ENCODE data around the gene KRT73.

Gene KRT73

DNA sequence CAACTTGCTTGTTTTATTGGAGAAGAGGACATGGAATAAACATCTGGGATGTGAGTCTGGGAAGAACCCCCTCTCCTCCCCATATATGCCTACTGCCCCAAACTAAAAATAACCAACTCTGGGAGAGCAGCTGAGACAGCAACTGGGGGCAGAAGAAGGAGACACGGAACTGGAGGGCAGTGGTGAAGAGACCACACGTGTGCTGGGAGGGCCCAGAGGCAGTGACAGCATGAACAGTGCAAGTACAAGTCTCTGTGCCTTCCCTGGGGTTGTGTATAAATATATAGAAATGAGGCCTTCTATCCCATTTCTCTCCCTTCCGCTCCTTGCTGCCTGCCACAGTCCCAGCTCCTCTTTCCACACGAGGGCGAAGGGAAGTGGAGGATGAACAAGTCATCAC is 4.0 kb upstream of the KRT73 start:
- TF ChIP-seq, protein P1, sequence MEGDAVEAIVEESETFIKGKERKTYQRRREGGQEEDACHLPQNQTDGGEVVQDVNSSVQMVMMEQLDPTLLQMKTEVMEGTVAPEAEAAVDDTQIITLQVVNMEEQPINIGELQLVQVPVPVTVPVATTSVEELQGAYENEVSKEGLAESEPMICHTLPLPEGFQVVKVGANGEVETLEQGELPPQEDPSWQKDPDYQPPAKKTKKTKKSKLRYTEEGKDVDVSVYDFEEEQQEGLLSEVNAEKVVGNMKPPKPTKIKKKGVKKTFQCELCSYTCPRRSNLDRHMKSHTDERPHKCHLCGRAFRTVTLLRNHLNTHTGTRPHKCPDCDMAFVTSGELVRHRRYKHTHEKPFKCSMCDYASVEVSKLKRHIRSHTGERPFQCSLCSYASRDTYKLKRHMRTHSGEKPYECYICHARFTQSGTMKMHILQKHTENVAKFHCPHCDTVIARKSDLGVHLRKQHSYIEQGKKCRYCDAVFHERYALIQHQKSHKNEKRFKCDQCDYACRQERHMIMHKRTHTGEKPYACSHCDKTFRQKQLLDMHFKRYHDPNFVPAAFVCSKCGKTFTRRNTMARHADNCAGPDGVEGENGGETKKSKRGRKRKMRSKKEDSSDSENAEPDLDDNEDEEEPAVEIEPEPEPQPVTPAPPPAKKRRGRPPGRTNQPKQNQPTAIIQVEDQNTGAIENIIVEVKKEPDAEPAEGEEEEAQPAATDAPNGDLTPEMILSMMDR (IDR thresholded peaks at IDR 0.05; ENCODE audit: extremely low read depth, missing control alignments) = no peak
- no peak for DNase-seq (ENCODE audit: low spot score)

DNA sequence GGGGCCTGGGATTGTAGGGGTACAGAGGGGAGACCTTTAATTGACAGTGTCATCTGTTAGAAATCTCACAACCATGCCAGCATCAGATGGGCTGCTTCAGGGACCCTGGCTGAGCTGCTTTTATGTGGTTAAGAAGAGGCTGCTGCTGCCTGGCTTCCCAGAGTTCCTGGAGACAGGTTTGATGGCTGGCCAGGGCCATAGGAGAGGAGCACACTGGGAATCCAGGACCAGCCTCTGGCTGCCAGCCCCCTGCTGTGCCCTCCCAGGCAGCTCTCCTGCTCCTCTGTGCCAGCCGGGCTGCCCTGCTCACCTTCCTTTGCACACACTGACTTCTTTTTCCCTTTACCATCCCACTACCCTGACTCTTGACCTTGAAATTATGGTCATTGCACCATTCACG is 507 bp upstream of the KRT73 start:
- TF ChIP-seq, protein P1 (IDR thresholded peaks at IDR 0.05; ENCODE audit: extremely low read depth, missing control alignments) = no peak
- no peak for DNase-seq (ENCODE audit: low spot score)

DNA sequence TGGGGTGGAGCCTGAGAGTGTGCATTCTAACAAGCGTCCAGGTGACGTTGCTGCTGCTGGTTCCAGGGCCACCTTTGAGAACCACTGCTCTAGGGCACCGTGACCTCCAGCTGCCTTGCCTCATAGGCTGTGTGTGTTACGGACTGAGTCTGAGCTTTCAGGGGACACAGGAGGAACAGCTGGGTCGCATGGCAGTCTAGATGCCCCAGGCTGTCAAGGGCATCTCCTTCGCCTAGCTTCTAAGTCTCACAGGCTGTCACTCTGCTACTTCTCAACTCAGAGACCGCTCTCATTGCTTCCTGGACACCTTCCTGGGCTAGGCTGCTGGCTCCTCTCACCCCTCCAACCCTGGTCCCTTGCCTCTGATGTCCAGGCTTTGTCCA is 965 bp downstream of the KRT73 start:
- no peak for DNase-seq (ENCODE audit: low spot score)
- TF ChIP-seq, protein P1 (IDR thresholded peaks at IDR 0.05; ENCODE audit: extremely low read depth, missing control alignments) = no peak

DNA sequence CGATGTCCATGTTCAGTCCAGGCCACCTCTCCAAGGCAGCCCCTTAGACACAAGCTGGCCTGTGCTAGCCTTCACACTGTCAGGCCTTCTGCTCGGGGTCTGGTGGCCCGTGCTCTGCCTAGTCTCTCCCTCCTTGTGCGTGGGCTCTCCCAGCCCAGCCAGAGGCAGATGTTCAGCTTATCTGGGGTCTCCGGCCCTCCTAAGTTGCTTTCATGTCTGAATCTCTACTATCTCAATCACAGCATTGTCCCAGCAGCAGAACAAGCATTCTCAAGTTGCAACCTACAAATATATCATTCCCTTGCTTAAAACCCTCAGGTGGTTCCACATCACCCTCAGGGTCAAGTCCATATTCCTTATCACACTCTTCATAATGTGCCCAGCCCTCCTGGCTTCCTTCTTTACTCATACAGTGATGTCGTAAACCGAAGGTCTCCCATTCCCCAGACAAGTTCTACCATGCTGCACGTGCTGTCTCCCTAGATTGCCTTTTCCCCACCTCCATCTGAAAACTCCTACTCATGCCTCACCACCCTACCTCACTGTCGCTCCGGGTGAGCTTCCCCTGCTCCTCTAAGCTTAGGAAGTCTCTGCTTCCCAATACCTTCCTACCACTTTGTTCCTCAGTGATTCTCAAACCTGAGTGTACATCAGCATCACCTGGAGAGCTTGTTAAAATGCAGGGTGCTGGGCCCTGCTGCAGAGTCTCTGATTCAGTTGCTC is 1.5 kb downstream of the KRT73 start:
- TF ChIP-seq, protein P1 (IDR thresholded peaks at IDR 0.05; ENCODE audit: extremely low read depth, missing control alignments) = no peak
- DNase-seq (ENCODE audit: low spot score) = no peak

DNA sequence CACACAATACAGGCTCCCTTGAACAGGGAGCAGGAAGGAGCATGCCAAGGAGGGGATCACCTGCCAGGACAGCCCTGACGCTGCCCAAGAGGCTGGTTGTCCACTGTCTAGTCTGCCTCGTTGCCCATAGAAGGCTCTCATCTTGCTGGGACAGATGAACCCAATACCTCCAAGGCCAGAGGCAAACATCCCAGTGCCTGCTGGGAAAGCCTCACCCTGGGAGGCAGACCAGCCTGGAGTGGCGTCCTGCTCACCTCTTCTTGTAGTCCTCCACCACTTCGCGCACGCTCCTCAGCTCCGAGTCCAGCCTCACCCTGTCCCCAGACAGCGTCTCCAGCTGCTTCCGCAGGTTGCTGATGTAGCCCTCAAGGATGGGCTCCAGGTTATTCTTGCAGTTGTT is 2.4 kb downstream of the KRT73 start:
- DNase-seq (ENCODE audit: low spot score) = no peak
- TF ChIP-seq, protein P1 (IDR thresholded peaks at IDR 0.05; ENCODE audit: extremely low read depth, missing control alignments) = no peak

DNA sequence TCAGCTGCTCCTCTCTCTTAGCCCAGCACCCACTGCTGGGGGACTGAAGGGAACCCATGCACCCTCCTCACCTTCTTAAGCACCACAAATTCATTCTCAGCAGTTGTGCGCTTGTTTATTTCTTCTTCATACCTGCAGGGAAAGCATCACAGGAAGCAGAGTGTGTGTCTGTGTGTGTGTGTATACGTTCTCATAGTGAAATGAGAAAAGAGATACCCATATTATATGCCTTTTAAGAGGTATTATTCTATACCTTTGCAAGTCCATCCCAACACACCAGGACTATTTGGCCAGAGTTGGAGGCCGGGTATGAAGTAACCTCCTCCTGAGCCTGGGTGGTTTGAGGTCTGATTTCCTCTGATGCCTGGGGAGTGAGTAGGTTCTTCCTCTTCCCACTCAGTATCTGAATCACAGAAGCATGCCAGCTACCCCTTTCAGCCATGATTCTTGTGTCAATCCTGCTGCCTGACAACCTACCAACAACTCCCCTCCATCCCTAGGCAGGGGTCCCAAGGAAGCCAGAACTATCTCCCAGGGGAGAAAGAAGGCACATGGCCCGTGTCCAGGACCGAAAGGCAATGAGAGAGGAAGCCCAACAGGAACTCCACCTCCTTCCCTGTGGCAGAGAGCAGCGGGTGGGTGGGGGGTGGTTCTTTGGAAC is 3.0 kb downstream of the KRT73 start:
- DNase-seq (ENCODE audit: low spot score) = no peak
- TF ChIP-seq, protein P1 (IDR thresholded peaks at IDR 0.05; ENCODE audit: extremely low read depth, missing control alignments) = no peak

DNA sequence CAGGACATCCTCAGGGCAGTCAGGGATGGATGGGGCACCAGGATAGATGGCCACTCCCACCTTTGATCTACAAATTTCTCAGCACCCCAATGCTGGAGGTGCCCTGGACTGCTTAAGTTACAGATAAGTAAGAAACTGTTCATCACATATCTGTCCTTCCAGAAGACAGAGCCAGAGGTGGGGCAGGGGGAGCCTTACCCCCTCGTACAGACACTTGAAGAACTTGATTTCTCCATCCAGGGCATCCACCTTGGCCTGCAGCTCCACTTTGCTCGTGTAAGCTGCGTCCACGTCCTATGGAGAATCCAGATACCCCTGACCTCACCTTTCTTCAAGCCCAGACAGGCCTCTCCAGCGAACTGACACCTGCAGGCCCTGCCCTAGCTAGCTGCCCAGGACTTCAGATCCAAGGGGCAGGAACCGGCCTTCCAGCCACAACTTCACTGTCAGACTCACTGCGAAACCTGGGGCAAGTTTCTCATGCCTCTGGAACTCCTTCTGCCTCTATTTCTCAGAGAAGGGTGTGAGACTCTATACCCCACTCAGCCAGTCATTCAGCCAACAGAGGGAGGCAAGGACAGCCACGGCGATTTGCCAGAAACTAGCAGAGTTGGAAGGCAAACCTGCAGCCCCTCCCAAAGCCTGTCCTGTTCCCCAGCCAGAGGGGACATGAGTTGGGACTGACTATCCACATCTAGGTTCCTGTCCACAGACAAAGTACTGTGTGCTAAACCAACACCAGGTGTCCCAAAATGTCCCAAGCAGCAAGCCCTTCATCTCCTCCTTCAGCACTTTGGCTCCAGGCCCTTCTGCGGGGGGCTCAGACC is 3.8 kb downstream of the KRT73 start:
- TF ChIP-seq, protein P1 (IDR thresholded peaks at IDR 0.05; ENCODE audit: extremely low read depth, missing control alignments) = no peak
- no peak for DNase-seq (ENCODE audit: low spot score)
